Measurements from ENCODE around the gene MUC6.

The MUC6 gene

DNA sequence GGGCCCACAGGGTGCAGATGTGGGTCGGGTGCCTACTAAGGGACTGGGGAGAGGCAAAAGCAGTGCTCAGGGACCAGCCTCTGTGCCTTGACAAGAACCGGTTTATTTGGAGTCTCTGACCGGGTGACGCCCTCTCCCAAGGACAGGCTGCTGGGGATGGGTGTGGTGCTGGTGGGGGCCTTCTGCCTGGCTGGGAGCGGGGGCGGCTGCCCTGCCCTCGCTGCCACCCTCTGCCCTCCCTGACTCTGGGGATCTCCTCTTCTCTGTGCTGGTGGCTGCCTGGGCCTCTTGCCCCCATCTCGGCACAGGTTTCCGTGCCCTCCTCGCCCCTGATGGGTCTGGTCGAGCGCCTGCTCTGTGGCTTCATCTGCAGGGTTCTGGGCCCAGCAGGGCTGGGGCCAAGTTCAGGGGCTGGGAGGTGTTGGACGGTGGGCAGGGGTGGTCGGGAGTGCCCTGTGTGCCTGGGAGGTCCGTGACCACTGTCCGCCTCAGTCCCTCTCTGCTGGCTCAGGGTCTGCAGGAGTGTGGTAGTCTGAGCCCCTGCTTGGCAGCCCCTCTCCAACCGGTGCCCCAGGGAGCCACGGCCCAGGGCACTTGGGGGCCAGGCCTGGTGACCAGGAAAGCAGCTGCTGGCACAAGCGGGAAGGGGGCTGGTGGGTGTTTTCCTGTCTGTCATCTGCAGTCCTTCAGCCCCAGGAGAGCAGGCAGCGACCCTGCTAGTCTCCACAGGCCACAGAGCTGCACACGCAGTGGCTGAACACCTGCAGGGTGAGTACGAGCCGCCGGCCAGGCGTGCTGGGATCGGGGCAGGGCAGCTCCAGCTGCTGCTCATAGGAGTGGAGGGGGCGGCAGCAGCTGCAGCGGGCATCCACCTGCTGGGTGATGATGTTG lies 23.5 kb downstream of the MUC6 start:
- Histone ChIP-seq H3K4me3 (no peak overlapping the region), H3K4me1 (no peaks in the 10 kb centered on the region), H3K36me3 (replicated peaks) (peaks cover 34% of the 10 kb centered on the region), H3K9me3 (no peaks in the 10 kb centered on the region), H3K27me3 (ENCODE audit: low read depth) (no peaks in the 10 kb centered on the region)
- no peak for DNase-seq (ENCODE audit: low spot score in 2 of 2)
- in situ Hi-C loops (cut with MboI; ENCODE audit: low sequenced_read_pairs): no loop called here

GRCh38 chr11:1012291-1012690 lies 24.2 kb downstream of the MUC6 start:
- no peaks in the 10 kb centered on the region for H3K9me3 ChIP-seq
- peaks cover 34% of the 10 kb centered on the region for H3K36me3 ChIP-seq (replicated peaks)
- no peak for DNase-seq (ENCODE audit: low spot score in 2 of 2)
- no peaks in the 10 kb centered on the region for H3K27me3 ChIP-seq (ENCODE audit: low read depth)
- H3K4me3 ChIP-seq: no peak overlapping the region
- in situ Hi-C loops (cut with MboI; ENCODE audit: low sequenced_read_pairs): no loop called here
- no peaks in the 10 kb centered on the region for H3K4me1 ChIP-seq

GRCh38 chr11:1011320-1011698 lies 25.2 kb downstream of the MUC6 start:
- Histone ChIP-seq H3K4me3 (no peak overlapping the region), H3K36me3 (replicated peaks) (peaks cover 35% of the 10 kb centered on the region), H3K4me1 (no peaks in the 10 kb centered on the region), H3K9me3 (no peaks in the 10 kb centered on the region), H3K27me3 (ENCODE audit: low read depth) (no peaks in the 10 kb centered on the region)
- in situ Hi-C loops (cut with MboI; ENCODE audit: low sequenced_read_pairs): no loop called here
- no peak for DNase-seq (ENCODE audit: low spot score in 2 of 2)

GRCh38 chr11:1010551-1011319 lies 25.8 kb downstream of the MUC6 start:
- H3K4me3 ChIP-seq: no peak overlapping the region
- peaks cover 37% of the 10 kb centered on the region for H3K36me3 ChIP-seq (replicated peaks)
- H3K4me1 ChIP-seq: no peaks in the 10 kb centered on the region
- no peak for DNase-seq (ENCODE audit: low spot score in 2 of 2)
- no peaks in the 10 kb centered on the region for H3K9me3 ChIP-seq
- H3K27me3 ChIP-seq (ENCODE audit: low read depth): no peaks in the 10 kb centered on the region
- in situ Hi-C loops (cut with MboI; ENCODE audit: low sequenced_read_pairs): no loop called here

DNA sequence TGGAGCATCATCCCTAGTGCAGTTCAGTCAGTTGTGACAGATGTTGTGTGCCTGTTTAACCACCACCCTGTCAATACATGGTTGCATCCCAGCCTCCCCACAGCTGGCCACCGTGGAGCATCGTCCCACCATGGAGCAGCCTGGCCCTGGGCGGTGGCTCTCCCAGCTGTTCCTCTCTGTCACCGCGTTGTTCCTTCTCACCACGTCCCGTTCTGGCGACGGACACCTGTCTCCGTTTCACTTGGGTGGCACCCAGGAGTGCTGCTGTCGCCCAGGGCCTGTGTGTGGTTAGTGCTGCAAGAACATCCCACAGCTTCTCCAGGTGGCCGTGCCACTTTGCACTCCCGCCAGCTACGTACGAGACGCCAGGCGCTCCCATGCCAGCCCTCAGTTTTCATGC lies 26.5 kb downstream of the MUC6 start:
- in situ Hi-C loops (cut with MboI; ENCODE audit: low sequenced_read_pairs): no loop called here
- Histone ChIP-seq H3K9me3 (no peaks in the 10 kb centered on the region), H3K4me1 (no peaks in the 10 kb centered on the region), H3K27me3 (ENCODE audit: low read depth) (no peaks in the 10 kb centered on the region), H3K36me3 (replicated peaks) (peaks cover 40% of the 10 kb centered on the region), H3K4me3 (no peak overlapping the region)
- no peak for DNase-seq (ENCODE audit: low spot score in 2 of 2)

DNA sequence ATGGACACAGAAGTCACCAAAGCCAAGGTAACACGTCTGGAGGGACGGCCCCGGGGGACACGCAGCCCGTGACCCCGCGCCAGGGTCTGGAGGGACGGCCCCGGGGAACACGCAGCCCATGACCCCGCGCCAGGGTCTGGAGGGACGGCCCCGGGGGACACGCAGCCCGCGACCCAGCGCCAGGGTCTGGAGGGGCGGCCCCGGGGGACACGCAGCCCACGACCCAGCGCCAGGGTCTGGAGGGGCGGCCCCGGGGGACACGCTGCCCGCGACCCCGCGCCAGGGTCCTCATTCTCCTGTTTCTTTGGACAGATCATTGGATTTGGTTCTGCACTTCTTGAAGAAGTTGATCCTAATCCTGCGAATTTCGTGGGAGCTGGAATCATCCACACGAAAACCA lies 27.1 kb downstream of the MUC6 start:
- in situ Hi-C loops (cut with MboI; ENCODE audit: low sequenced_read_pairs): no loop called here
- Histone ChIP-seq H3K4me1 (no peaks in the 10 kb centered on the region), H3K4me3 (no peak overlapping the region), H3K36me3 (replicated peaks) (peaks cover 46% of the 10 kb centered on the region), H3K9me3 (no peaks in the 10 kb centered on the region), H3K27me3 (ENCODE audit: low read depth) (no peaks in the 10 kb centered on the region)
- no peak for DNase-seq (ENCODE audit: low spot score in 2 of 2)

DNA sequence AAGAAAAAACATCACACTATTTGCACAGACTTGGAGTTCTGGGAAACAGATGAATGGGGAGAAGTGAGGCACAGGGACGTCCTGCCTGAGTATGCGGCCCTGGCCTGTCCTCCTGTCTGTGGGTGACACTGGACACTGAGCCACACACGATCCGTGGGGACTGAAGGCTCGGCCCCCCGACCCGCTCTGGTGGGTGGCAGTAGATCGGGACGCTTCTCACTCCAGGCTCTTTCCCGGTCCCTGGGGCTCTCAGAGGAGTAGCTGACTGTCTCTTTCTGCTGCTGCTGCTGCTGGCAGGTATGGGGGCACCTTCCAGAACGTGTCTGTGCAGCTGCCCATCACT lies 27.7 kb downstream of the MUC6 start:
- Histone ChIP-seq H3K27me3 (ENCODE audit: low read depth) (no peaks in the 10 kb centered on the region), H3K36me3 (replicated peaks) (peaks cover 52% of the 10 kb centered on the region), H3K9me3 (no peaks in the 10 kb centered on the region), H3K4me1 (no peaks in the 10 kb centered on the region), H3K4me3 (no peak overlapping the region)
- no peak for DNase-seq (ENCODE audit: low spot score in 2 of 2)
- in situ Hi-C loops (cut with MboI; ENCODE audit: low sequenced_read_pairs): no loop called here

DNA sequence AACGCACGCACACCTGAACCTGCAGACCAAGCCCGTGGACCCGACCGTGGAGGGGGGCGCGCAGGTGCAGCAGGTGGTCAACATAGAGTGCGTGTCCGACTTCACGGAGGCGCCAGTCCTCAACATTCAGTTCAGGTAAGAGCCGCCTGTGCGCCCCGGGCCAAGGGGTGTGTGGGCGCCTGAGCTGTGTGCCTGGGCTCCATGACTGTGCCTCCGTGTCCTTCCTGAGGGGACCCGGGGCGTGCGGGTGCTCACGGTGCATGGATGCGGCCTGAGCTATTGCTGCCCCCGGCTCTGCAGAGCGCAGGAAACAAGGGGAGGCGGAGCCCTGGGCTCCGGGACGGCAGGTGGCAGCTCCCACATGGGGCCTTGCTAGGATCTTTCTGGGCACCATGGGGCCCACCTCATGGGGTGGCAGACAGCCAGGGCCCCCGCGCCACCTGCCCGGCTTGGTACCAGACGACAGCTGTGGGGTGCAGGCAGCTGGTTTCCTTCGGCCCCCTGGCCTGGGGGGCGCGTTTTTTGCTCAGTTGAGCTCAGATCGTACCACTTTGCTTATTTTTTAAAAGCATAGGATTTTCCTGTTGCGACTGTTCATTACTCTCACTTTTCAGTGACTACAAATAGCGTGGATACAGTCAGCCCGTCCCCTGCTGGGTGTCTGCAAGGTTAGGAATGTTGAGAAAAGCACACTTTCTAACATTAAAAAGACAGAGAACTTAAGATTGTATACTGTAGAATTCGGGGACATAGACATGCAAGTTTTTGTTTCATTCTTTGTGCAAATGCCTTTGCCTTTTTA lies 28.3 kb downstream of the MUC6 start:
- Histone ChIP-seq H3K36me3 (replicated peaks) (peaks cover 56% of the 10 kb centered on the region), H3K9me3 (no peaks in the 10 kb centered on the region), H3K4me3 (no peak overlapping the region), H3K4me1 (no peaks in the 10 kb centered on the region), H3K27me3 (ENCODE audit: low read depth) (no peaks in the 10 kb centered on the region)
- in situ Hi-C loops (cut with MboI; ENCODE audit: low sequenced_read_pairs): no loop called here
- no peak for DNase-seq (ENCODE audit: low spot score in 2 of 2)

DNA sequence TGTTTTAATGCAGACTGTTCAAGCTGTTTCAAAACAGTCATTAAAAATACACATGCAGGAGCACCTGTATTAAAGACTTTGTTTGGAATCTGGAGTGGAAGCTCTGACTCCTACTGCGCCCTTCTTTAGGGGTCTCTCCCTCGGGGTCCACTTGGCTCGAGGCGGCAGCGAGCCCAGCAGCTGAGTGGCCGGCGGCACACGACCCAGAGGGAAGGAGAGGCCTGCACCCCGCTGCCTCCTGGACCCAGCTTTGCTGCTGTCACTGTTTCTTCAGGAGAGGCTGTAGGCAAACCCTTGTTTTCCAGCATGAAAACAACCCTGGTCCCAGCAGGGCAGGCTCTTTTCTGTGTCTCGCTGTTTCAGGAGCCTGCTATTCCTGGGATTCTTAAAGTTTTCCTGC lies 29.2 kb downstream of the MUC6 start:
- Histone ChIP-seq H3K9me3 (no peaks in the 10 kb centered on the region), H3K4me3 (no peak overlapping the region), H3K4me1 (no peaks in the 10 kb centered on the region), H3K36me3 (replicated peaks) (peaks cover 62% of the 10 kb centered on the region), H3K27me3 (ENCODE audit: low read depth) (no peaks in the 10 kb centered on the region)
- no peak for DNase-seq (ENCODE audit: low spot score in 2 of 2)
- in situ Hi-C loops (cut with MboI; ENCODE audit: low sequenced_read_pairs): no loop called here

- in situ Hi-C loops (cut with MboI; ENCODE audit: low sequenced_read_pairs): no loop called here
- DNase-seq (ENCODE audit: low spot score in 2 of 2): no peak
- Histone ChIP-seq H3K9me3 (no peaks in the 10 kb centered on the region), H3K4me3 (no peak overlapping the region), H3K4me1 (no peaks in the 10 kb centered on the region), H3K36me3 (replicated peaks) (peaks cover 66% of the 10 kb centered on the region), H3K27me3 (ENCODE audit: low read depth) (no peaks in the 10 kb centered on the region)
These were observed 29.8 kb downstream of the MUC6 start for GRCh38 chr11:1006762-1007161.

GRCh38 chr11:1005928-1006327 lies 30.6 kb downstream of the MUC6 start:
- Histone ChIP-seq H3K9me3 (no peaks in the 10 kb centered on the region), H3K36me3 (replicated peaks) (peaks cover 64% of the 10 kb centered on the region), H3K27me3 (ENCODE audit: low read depth) (no peaks in the 10 kb centered on the region), H3K4me3 (no peak overlapping the region), H3K4me1 (no peaks in the 10 kb centered on the region)
- in situ Hi-C loops (cut with MboI; ENCODE audit: low sequenced_read_pairs): no loop called here
- DNase-seq (ENCODE audit: low spot score in 2 of 2): no peak

DNA sequence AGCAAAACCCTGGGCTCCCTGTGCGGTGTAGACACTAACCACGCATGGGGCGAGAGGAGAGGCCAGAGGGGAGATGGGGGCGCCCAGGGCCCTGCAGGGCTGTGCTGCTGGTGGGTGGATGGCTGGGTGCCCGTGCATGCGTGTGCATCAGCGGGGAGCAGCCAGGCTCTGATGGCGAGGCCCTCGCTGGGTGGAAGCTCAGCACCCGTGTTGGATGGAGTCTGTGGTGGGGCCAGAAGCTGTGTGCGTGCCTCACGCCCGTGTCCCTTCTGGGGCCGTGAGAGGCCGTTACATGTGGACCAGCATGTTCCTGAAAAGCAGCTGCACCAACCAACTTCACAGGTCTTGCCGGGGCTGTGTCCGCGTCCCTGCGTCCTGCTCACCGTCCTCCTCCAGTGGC lies 33.4 kb downstream of the MUC6 start:
- in situ Hi-C loops (cut with MboI; ENCODE audit: low sequenced_read_pairs): no loop called here
- Histone ChIP-seq H3K27me3 (ENCODE audit: low read depth) (no peaks in the 10 kb centered on the region), H3K4me3 (no peak overlapping the region), H3K4me1 (no peaks in the 10 kb centered on the region), H3K36me3 (replicated peaks) (peaks cover 47% of the 10 kb centered on the region), H3K9me3 (no peaks in the 10 kb centered on the region)
- DNase-seq (ENCODE audit: low spot score in 2 of 2): no peak

DNA sequence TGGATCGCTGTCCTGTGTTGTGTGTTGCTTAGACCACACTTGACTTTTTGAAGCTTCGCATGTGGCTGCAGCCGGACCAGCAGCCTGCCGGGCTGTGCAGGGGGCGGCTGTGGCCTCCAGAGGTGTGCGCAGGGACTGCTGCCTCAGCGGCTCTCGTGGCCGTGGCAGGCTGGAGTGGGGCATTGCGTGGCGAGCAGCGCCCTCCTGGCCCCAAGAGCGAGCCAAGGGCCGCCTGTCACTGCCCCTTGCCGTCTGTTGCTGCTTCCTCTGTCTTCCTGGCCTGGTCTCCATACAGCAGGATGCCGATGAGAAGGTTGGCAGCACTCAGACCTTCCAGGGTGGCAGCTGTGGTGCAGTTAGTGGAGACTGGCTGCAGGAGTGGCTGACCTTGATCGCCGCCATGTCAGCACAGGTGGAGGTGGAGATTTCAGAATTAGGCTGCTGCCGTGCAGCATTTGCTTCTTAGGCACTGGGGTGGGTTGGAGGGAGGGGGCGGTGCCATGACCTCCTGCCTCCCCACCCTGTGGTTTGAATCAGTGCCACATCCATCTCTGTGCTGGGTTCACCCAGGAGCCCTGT lies 34.0 kb downstream of the MUC6 start:
- no peaks in the 10 kb centered on the region for H3K27me3 ChIP-seq (ENCODE audit: low read depth)
- H3K4me1 ChIP-seq: no peaks in the 10 kb centered on the region
- in situ Hi-C loops (cut with MboI; ENCODE audit: low sequenced_read_pairs): no loop called here
- DNase-seq (ENCODE audit: low spot score in 2 of 2): no peak
- no peaks in the 10 kb centered on the region for H3K9me3 ChIP-seq
- H3K36me3 ChIP-seq (replicated peaks): peaks cover 47% of the 10 kb centered on the region
- no peak overlapping the region for H3K4me3 ChIP-seq
